ENCODE results near the gene PPP1CB.
"Not testable (repeated sequence)": the region's sequence is repeated elsewhere in the genome, so short reads cannot be mapped to it uniquely, and the experiment has no call there.

PPP1CB gene

GRCh38 chr2:28780496-28780895 lies 28.9 kb downstream of the PPP1CB start:
- DNase-seq = no peak

DNA sequence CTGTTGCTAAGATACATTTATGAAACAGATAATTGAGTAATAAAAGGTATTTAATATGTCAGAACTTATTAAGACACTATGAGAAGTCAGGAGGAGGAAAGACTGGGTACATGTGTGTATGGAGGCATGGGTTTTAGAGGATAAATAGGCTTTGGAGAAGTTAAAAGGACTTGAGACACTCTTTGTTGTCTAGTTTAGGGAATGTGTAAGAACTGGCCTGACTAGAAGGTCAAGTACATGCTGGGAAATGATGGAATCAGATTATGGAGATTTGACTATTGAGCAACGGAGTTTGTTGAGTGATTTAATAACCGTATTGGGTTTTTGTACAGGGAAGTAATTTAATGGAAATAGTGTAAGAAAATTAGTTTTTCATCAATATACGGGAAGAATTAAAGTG lies 30.8 kb downstream of the PPP1CB start:
- no peak for DNase-seq

DNA sequence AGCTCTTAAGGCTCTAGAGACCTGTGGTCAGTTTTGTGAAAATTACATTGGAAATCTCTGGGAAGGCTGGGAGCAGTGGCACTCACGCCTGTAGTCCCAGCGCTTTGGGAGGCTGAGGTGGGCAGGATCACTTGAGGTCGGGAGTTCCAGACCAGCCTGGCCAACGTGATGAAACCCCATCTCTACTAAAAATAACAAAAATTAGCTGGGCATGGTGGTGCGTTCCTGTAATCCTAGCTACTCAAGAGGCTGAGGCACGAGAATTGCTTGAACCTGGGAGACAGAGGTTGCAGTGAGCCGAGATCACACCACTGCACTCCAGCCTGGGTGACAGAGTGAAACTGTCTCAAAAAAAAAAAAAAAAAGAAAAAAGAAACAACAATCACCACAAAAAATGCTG lies 32.9 kb downstream of the PPP1CB start:
- DNase-seq = not testable (repeated sequence)

- no peak for DNase-seq
Measured at GRCh38 chr2:28796620-28797019, 45.0 kb downstream of the PPP1CB start.

DNA sequence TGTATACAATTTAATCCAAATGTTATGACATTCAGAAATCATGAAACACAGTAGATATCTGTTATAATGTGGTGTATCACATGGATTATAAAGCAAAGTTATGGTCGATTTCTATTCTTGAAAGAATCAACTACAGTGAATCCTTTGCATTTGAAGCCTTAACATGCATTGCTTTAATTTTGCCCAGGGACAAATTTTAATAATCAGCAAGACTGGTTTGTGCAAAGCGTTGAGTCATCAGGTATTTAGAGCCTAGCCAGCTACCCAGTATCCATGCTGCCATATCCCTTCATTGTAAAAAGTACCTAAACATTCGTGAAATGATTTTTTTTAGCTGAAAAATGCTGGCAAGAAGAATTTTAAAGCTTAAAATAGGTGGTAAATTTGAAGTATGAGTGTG lies 50.1 kb downstream of the PPP1CB start:
- no peak for DNase-seq

GRCh38 chr2:28802975-28803429 lies 51.4 kb downstream of the PPP1CB start:
- no peak for DNase-seq

DNA sequence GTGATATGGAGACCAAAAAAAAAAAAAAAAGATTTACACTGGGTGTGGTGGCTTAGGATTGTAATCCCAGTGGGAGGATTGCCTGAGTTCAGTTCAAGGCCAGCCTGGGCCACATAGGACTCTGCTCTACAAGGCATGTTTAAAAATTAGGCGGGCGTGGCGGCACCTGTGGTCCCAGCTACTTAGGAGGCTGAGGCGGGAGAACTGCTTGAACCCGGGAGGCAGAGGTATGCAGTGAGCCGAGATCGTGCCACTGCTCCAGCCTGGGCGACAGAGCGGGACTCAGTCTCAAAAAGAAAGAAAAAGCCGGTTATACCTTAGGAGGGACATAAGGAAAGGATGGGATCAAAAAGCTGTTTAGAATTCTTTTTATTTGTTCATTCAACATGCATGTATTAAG lies 58.3 kb downstream of the PPP1CB start:
- no peak for DNase-seq

GRCh38 chr2:28810384-28811285 lies 59.0 kb downstream of the PPP1CB start, which contains the start of gene SPDYA:
SPDYA (plus strand) TSS chr2:28810834; CDS start chr2:28816015, 5,181 bp downstream.
- DNase-seq = peak; percentile 72

DNA sequence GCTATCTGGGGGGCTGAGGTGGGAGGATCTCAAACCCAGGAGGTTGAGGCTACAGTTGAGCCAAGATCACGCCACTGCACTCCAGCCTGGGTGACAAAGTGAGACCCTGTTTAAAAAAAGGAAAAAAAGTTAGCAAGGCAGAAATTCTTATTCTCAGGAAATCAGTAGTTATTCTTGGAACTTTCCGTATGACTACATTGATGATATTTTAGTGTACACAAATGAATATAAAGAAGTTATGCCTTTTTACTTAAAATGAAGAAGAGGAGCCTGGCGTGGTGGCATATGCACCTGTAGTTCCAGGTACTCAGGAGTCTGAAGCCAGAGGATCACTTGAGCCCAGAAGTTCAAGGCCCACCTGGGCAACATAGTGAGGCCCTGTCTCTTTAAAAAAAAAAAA lies 66.4 kb downstream of the PPP1CB start:
- DNase-seq = no peak

GRCh38 chr2:28821295-28821958 lies 69.8 kb downstream of the PPP1CB start:
- peak; percentile 12 for DNase-seq

- no peak for DNase-seq
Measured at GRCh38 chr2:28822036-28822435, 70.4 kb downstream of the PPP1CB start.

DNA sequence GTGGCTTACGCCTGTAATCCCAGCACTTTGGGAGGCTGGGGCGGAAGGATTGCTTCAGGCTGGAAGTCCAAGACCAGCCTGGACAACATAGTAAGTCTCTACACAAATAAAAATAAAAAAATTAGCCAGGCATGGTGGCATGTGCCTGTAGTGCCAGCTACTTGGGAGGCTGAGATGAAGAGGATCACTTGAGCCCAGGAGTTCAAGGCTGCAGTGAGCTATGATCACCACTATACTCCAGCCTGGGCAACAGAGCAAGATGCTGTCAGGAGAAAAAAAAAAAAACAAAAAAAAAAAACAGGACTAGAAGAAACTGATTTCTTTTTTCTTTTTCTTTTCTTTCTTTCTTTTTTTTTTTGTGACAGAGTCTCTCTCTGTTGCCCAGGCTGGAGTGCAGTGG lies 72.6 kb downstream of the PPP1CB start:
- no peak for DNase-seq

- DNase-seq = no peak
Measured at GRCh38 chr2:28824870-28825269, 73.2 kb downstream of the PPP1CB start.

DNA sequence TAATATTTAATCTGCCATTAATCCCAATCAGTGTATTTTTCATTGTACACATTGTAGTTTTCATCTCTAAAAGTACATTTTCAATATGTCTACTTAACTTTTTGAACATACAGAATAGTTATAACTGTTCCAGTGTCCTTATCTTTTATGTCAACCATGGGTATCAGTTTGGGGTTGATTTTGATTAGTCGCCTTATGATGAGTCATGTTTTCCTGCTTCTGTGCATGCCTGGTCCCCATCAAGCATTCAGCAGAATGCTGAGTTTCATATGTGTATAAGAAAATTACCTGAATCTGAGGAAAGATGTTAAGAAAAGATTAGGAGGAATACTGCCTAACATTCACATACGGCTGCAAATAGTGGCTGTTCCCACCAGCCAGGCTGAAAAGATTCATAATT lies 76.8 kb downstream of the PPP1CB start:
- no peak for DNase-seq

DNA sequence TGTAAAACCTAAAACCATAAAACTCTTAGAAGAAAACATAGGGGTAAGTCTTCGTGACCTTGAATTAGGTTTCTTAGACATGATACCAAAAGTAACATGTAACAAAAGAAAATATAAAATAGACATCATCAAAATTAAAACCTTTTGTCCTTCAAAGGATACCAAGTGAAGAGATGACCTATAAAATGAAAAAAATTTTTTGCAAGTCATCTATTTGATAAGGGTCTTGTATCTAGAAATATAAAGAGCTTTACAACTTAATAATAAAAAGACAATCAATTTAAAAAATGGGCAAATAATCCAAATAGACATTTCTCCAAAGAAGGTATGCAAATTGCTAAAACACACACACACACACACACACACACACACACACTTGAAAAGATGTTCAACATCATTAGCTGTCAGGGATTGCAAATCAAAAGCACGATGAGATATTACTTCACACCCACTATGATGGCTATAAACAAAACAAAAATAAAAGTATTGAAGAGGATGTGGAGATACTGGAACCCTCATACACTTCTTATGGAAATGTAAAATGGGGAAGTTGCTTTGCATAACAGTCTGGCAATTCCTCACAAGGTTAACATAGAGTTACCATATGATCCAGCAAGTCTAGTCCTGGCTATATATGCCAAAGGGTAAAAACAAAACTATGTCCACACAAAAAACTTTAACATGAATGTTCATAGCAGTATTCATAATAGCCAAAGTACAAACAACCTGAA lies 82.3 kb downstream of the PPP1CB start:
- DNase-seq = no peak

DNA sequence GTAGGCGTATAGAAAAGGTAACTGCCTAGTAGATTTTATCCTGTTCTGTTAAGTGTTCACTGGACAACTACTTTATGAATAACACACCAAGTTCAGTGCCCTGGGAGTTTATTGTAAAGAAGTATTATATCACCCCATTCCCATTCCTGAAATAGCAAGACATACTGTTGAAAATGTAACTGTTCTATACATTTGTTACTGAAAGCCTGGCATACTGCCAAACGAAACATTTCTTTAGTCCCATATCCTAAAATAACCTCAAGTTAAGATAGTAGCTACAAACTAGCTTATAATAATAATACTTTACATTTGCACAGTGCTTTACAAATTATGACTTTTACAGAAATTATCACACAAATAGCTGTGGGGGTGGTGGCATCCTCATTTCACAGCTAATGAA lies 84.2 kb downstream of the PPP1CB start:
- no peak for DNase-seq

- DNase-seq = no peak
Measured at GRCh38 chr2:28838971-28839370, 87.3 kb downstream of the PPP1CB start.

DNA sequence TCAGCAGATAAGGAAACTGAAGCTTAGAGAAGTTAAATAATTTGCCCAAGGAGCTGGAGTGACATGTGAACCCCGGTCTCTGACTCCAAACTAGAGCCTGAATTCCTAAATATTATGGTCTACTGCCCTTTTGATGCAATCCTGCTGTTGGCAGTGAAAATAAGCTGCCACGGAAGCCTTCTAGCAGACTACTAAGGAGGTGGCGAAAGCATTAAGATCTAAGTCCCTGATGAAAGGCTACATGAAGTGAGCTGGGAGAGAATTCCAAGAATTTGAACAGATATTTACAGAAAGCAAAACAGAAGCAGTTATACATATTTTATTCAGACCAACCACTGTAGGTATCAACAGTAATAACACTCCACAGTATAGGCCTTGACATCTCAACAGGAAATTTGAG lies 90.4 kb downstream of the PPP1CB start:
- no peak for DNase-seq
